IPS-18a (cell line): Measurements from ENCODE around the gene STOX2.
"Not testable (repeated sequence)": the region's sequence is repeated elsewhere in the genome, so short reads cannot be mapped to it uniquely, and the experiment has no call there.

Experiments used
- H3K27ac ChIP-seq: one replicate; pipeline ENCODE4 v1.5.1; 2013; ENCODE audit warnings: low read length
- H3K27me3 ChIP-seq: one replicate; pipeline ENCODE4 v1.6.1; 2013; ENCODE audit warnings: mild to moderate bottlenecking, low read length; ENCODE audit not compliant: control insufficient read depth, insufficient read depth
- H3K36me3 ChIP-seq: one replicate; pipeline ENCODE4 v1.6.1; 2013; ENCODE audit warnings: low read depth, low read length; ENCODE audit not compliant: control insufficient read depth
- H3K4me1 ChIP-seq: one replicate; pipeline ENCODE4 v1.6.1; 2013; ENCODE audit warnings: low read depth, low read length; ENCODE audit not compliant: control insufficient read depth
- H3K4me3 ChIP-seq: one replicate; pipeline ENCODE4 v1.5.1; 2013; ENCODE audit warnings: low read length
- H3K9ac ChIP-seq: one replicate; pipeline ENCODE4 v1.6.1; 2013; ENCODE audit warnings: mild to moderate bottlenecking, low read length, moderate library complexity
- H3K9me3 ChIP-seq: one replicate; pipeline ENCODE4 v1.6.1; 2013; ENCODE audit warnings: low read depth, low read length; ENCODE audit not compliant: control insufficient read depth

The STOX2 gene

DNA sequence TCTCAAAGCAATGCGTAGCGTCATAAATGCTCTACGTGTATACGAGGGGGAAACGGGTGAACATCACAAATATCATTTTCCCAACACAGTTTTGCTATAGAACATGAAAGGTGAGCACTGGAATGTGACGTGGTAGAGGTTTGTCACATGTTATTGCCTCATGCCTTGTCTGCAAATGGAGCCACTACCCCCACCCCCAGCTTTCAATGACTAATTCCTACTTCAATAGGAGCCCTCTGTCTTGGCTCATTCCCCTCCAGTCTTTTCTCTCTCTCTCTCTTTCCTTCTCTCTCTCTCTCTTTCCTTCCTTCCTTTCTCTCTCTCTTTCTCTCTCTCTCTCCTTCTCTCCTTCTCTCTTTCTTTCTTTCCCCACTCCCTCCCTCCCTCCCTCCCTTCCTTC, 127.0 kb downstream of the STOX2 start:
- Histone ChIP-seq H3K36me3 (no peaks in the 10 kb centered on the region), H3K4me3 (no peak overlapping the region), H3K4me1 (no peaks in the 10 kb centered on the region), H3K9ac (no peak overlapping the region), H3K27me3 (no peaks in the 10 kb centered on the region), H3K27ac (no peak overlapping the region), H3K9me3 (no peaks in the 10 kb centered on the region)

DNA sequence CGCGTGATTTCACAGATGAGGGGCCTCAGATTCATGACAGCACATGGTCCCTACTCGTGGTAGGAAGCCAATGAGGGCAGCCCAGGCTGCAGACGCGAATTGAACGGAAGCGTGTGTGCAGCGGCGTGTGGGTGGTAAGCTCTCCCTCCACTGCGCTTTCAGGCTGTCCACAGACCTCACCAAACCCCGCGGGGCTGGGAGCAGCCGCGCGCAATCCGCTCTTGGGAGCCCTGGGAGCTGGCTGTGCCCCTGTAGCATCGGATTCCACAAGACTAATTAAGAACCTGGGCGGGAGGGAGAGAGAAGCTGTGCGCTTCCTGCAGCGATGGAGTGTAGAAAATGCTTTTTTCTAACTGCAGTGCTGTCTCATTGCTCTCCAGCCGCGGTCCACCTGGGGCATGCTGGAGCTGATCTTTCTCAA, 134.9 kb downstream of the STOX2 start:
- Histone ChIP-seq H3K27me3 (peaks cover 21% of the 10 kb centered on the region), H3K27ac (no peak overlapping the region), H3K36me3 (no peaks in the 10 kb centered on the region), H3K9me3 (no peaks in the 10 kb centered on the region), H3K9ac (no peak overlapping the region), H3K4me1 (no peaks in the 10 kb centered on the region), H3K4me3 (peak overlapping the region; percentile 39)

DNA sequence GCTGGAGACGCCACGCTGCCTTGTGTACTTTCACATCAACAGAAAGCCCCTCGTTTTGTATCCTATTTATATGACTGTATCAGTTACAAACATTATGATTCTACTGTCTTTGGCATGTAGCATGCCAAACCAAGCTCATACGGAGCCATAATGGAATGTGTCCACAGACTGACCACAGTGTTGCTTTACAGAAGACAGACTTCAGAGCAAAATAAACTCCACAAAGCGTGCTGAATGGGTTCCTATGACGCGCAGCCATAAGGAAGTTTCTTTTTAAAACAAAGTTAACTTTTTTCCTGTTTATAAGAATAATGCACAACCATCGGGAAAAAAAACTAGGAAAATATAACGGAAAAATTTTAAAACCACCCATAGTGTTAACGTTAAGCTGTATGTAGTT, 136.0 kb downstream of the STOX2 start:
- Histone ChIP-seq H3K27ac (no peak overlapping the region), H3K9me3 (peaks cover 5% of the 10 kb centered on the region), H3K4me3 (no peak overlapping the region), H3K4me1 (no peaks in the 10 kb centered on the region), H3K36me3 (no peaks in the 10 kb centered on the region), H3K27me3 (peaks cover 21% of the 10 kb centered on the region), H3K9ac (no peak overlapping the region)

DNA sequence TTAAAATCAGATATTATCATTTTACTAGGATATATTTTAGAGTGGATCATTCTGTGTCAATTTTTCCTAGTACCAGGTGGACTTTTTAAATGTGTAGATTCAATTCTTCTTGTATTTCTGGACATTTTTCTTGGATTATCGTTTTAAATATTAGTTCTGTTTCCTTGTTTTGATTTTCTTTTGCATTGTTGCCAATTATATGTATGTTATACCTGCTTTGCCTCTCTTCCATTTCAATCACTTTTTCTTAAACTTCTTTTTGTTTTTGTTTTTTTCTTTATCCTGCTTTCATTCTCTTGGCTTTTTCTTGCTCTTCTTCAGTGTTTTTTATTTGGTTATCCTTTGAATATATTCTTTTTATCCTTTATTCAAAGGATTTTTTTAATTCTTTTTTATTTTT, 141.0 kb downstream of the STOX2 start:
- H3K9me3 ChIP-seq: peaks cover 5% of the 10 kb centered on the region
- H3K36me3 ChIP-seq: no peaks in the 10 kb centered on the region
- no peak overlapping the region for H3K4me3 ChIP-seq
- no peak overlapping the region for H3K9ac ChIP-seq
- no peaks in the 10 kb centered on the region for H3K4me1 ChIP-seq
- no peaks in the 10 kb centered on the region for H3K27me3 ChIP-seq
- no peak overlapping the region for H3K27ac ChIP-seq

DNA sequence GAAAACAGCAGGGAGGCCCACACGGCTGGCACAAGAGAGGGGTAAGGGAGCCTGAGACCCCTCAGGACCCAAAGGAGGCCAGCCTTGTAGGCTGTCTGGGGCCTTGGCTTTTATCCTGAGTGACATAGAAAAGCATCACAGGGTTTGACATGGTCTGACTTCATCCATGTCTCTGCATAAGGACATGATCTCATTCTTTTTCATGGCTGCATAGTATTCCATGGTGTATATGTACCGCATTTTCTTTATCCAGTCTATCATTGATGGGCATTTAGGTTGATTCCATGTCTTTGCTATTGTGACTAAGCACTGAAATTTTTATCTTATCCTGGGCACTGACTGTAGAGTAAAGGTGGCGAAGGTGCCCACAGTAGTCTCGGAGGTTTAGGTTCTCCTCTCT, 146.2 kb downstream of the STOX2 start:
- H3K4me1 ChIP-seq, H3K9ac ChIP-seq, H3K27me3 ChIP-seq, H3K4me3 ChIP-seq, H3K27ac ChIP-seq, H3K36me3 ChIP-seq, H3K9me3 ChIP-seq: not testable (repeated sequence)

DNA sequence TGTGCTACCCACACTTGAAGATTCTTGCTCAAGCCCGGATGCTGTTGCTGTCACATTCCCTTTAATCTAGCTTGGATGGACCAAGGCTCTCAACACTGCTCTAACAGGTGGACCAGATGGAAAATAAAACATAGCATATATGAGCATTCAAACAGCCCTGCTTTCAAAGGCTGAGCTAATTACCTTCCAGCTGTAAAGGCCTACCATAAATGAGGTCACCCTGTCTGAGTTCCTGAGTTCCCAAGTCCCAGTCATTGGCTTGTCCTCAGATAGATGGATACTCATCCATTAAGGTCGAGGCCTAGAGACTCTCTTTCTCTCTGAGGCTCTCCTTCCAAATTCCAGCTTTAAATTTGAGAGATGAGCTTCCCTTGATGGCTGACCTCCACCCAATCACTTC, 147.5 kb downstream of the STOX2 start:
- H3K27me3 ChIP-seq: no peaks in the 10 kb centered on the region

DNA sequence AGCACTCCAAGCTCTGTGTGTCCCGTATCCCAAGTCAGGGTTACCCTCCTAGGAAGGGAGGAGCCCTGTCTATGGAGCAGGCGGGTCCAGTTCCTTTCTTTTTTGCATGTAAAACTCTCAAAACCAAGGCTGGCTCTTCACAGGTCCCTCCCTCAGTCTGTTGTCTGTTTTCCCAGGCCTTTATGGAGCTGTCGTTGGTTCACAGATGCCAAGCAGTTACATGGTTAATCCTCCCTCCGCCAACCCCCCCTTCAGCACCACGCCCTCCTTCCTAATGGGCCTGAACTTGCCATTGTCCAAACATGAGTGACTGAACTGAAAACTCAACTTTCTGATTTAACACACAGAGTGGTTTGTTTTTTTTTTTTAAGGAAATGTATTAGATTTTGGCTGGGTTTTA, 148.3 kb downstream of the STOX2 start:
- no peaks in the 10 kb centered on the region for H3K36me3 ChIP-seq
- no peaks in the 10 kb centered on the region for H3K4me1 ChIP-seq
- H3K4me3 ChIP-seq: no peak overlapping the region
- no peaks in the 10 kb centered on the region for H3K27me3 ChIP-seq
- no peaks in the 10 kb centered on the region for H3K9me3 ChIP-seq
- H3K9ac ChIP-seq: no peak overlapping the region
- H3K27ac ChIP-seq: no peak overlapping the region

More for the DNA sequence above, 147.5 kb downstream of the STOX2 start:
- Histone ChIP-seq H3K4me3 (no peak overlapping the region), H3K9me3 (no peaks in the 10 kb centered on the region), H3K4me1 (no peaks in the 10 kb centered on the region), H3K9ac (no peak overlapping the region), H3K36me3 (no peaks in the 10 kb centered on the region), H3K27ac (no peak overlapping the region)

DNA sequence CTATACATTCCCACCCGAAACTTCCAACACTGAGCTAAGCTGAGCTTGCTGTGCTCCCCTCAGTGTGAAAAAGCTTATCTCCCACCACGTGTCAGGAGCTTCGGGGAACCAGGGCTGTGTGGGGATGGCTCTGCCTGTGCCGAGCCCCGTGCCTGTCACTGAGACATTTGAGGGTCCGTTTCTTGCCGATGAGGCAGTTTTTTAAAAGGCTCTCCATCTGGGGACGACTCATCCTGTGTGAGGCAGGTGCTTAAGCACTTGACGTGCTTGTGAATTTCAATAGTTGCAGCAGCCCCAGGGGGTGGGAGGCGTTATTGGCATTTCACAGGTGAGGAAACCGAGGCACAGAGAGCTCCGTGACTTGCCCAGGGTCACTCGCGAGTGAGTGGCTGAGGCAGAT, 151.8 kb downstream of the STOX2 start:
- no peaks in the 10 kb centered on the region for H3K4me1 ChIP-seq
- no peak overlapping the region for H3K27ac ChIP-seq
- no peaks in the 10 kb centered on the region for H3K9me3 ChIP-seq
- no peak overlapping the region for H3K9ac ChIP-seq
- H3K36me3 ChIP-seq: no peaks in the 10 kb centered on the region
- H3K27me3 ChIP-seq: no peaks in the 10 kb centered on the region
- no peak overlapping the region for H3K4me3 ChIP-seq

DNA sequence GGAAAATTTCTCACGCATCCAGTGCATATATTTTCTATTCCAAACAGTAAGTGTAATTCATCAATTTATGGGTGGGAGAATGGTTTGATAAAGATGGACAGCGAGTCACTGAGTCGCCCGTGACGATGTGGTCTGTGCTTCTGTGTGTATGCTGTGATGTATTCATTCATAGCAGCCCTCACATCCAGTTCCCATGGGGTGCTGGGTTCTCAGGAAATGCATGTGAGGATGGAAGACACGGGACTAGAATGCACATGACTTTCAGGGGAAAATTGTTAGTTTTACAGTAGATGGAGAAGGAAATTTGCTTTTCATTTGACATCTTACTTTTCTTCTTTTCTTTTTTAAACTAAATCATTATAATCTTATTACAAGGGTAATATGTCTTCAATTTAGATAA, 152.9 kb downstream of the STOX2 start:
- Histone ChIP-seq H3K9me3 (no peaks in the 10 kb centered on the region), H3K4me3 (no peak overlapping the region), H3K36me3 (no peaks in the 10 kb centered on the region), H3K9ac (no peak overlapping the region), H3K4me1 (no peaks in the 10 kb centered on the region), H3K27me3 (no peaks in the 10 kb centered on the region), H3K27ac (no peak overlapping the region)

DNA sequence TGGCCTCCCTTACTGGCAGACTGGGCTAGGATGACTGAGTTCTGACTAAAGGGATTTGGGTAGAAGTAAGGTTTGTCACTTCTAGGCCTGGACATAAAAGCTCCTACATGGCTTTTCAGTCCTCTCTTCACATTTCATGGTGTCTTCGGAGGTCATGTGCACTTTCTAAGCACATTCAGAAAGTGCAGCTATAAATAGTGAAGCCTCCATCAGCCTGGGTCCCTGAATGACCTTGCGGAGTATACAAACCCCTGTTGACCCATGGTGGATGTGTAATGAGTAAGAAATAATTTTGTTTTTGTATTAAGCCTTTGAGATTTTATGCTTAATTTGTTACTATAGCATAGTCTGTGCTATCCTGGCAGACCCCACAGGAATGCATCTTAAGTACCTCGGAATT, 154.0 kb downstream of the STOX2 start:
- Histone ChIP-seq H3K27me3 (no peaks in the 10 kb centered on the region), H3K27ac (no peak overlapping the region), H3K36me3 (no peaks in the 10 kb centered on the region), H3K4me1 (no peaks in the 10 kb centered on the region), H3K9ac (no peak overlapping the region), H3K9me3 (no peaks in the 10 kb centered on the region), H3K4me3 (no peak overlapping the region)

DNA sequence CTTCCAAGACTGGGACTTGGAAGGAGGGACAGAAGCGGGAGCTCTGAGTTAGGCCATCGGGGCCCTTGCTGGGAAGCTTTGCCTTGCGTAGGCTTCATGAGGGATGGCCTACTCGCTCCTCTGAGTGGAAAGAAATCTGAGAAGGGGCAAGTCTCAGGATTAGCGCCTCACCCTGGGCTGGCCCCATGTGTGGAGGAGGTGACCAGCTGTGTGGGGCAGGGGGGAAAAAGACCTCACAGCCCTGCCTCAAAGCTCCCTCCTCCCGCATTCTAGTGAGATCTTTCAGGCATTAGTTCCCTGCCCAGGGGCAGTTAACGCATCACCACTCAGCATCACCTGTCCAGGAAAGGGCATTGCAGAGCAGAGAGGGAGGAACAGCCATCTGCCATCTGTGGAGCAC, 156.5 kb downstream of the STOX2 start:
- no peaks in the 10 kb centered on the region for H3K27me3 ChIP-seq
- H3K9me3 ChIP-seq: no peaks in the 10 kb centered on the region
- H3K4me3 ChIP-seq: no peak overlapping the region
- H3K4me1 ChIP-seq: no peaks in the 10 kb centered on the region
- H3K27ac ChIP-seq: no peak overlapping the region
- no peaks in the 10 kb centered on the region for H3K36me3 ChIP-seq
- no peak overlapping the region for H3K9ac ChIP-seq

DNA sequence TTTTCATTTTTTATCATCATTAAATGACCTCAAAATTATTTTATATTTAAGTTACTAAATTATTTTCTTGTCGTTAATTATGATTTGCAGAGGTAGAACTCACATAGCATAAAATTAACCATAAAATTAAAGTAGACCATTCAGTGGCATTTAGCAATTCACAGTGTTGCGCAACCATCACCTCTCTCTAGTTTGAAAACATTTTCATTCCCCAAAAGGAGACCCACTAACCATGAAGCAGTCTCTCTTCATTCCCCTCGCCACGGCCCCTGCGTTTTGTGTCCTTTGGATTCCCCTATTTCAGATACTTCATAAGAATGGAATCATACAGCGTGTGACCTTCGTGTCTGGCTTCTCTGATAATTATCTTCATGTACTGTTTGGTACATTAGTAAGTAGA, 157.7 kb downstream of the STOX2 start:
- Histone ChIP-seq H3K9ac (no peak overlapping the region), H3K4me1 (no peaks in the 10 kb centered on the region), H3K27me3 (no peaks in the 10 kb centered on the region), H3K36me3 (no peaks in the 10 kb centered on the region), H3K4me3 (no peak overlapping the region), H3K27ac (no peak overlapping the region), H3K9me3 (no peaks in the 10 kb centered on the region)
